ENCODE results near the gene CA6.
"Not testable (repeated sequence)": the region's sequence is repeated elsewhere in the genome, so short reads cannot be mapped to it uniquely, and the experiment has no call there.

Gene CA6

GRCh38 chr1:9004700-9005394 lies 59.2 kb downstream of the CA6 start:
- peak; percentile 60 for DNase-seq (ENCODE audit: low read depth)

GRCh38 chr1:9005395-9005708 lies 59.7 kb downstream of the CA6 start:
- DNase-seq (ENCODE audit: low read depth) = no peak

GRCh38 chr1:9006956-9007615 lies 61.4 kb downstream of the CA6 start:
- DNase-seq (ENCODE audit: low read depth) = no peak

GRCh38 chr1:9008236-9008635 lies 62.6 kb downstream of the CA6 start:
- no peak for DNase-seq (ENCODE audit: low read depth)

- no peak for DNase-seq (ENCODE audit: low read depth)
Measured at GRCh38 chr1:9009438-9010370, 64.0 kb downstream of the CA6 start.

GRCh38 chr1:9010781-9011323 lies 65.2 kb downstream of the CA6 start:
- DNase-seq (ENCODE audit: low read depth) = no peak

GRCh38 chr1:9013819-9014218 lies 68.2 kb downstream of the CA6 start:
- DNase-seq (ENCODE audit: low read depth) = no peak

GRCh38 chr1:9014475-9015375 lies 69.1 kb downstream of the CA6 start:
- no peak for DNase-seq (ENCODE audit: low read depth)

- DNase-seq (ENCODE audit: low read depth) = no peak
Measured at GRCh38 chr1:9016455-9016854, 70.8 kb downstream of the CA6 start.

- no peak for DNase-seq (ENCODE audit: low read depth)
Measured at GRCh38 chr1:9018333-9018732, 72.7 kb downstream of the CA6 start.

GRCh38 chr1:9019896-9020295 lies 74.2 kb downstream of the CA6 start:
- DNase-seq (ENCODE audit: low read depth) = no peak

- DNase-seq (ENCODE audit: low read depth) = no peak
Measured at GRCh38 chr1:9020305-9020704, 74.6 kb downstream of the CA6 start.

- DNase-seq (ENCODE audit: low read depth) = not testable (repeated sequence)
Measured at GRCh38 chr1:9022026-9022738, 76.5 kb downstream of the CA6 start.

- DNase-seq (ENCODE audit: low read depth) = no peak
Measured at GRCh38 chr1:9022773-9023172, 77.1 kb downstream of the CA6 start.
